Neural cell (in vitro differentiated cells): ENCODE results near the gene CDX1.
A peak's percentile ranks its signal among the peaks of the same experiment; 100 is the strongest.

Experiments
- EZH2 ChIP-seq: fragments of 200-600, 300-800 bp; shearing (Covaris generic), sonication (generic); IDR thresholded peaks from 2 replicates; pipeline ENCODE4 v1.6.1; 2014; ENCODE audit warnings: antibody characterized with exemption, low read length, borderline replicate concordance, mild to moderate bottlenecking; ENCODE audit not compliant: insufficient read depth, poor library complexity, severe bottlenecking
- RAD21 ChIP-seq: fragments of 450-650 bp; conservative IDR thresholded peaks from 2 replicates; pipeline ENCODE4 v1.6.1; 2014; ENCODE audit warnings: antibody characterized with exemption, mild to moderate bottlenecking, moderate library complexity
- REST ChIP-seq: IDR thresholded peaks from 2 replicates; pipeline ENCODE4 v1.6.1; 2012; ENCODE audit warnings: borderline replicate concordance
- TF ChIP-seq, protein P1 (sequence below): fragments of 450-650 bp; IDR thresholded peaks from 2 replicates; pipeline ENCODE4 v1.5.1; 2014; ENCODE audit warnings: antibody characterized with exemption, mild to moderate bottlenecking, moderate library complexity; ENCODE audit not compliant: poor library complexity, severe bottlenecking

DNA sequence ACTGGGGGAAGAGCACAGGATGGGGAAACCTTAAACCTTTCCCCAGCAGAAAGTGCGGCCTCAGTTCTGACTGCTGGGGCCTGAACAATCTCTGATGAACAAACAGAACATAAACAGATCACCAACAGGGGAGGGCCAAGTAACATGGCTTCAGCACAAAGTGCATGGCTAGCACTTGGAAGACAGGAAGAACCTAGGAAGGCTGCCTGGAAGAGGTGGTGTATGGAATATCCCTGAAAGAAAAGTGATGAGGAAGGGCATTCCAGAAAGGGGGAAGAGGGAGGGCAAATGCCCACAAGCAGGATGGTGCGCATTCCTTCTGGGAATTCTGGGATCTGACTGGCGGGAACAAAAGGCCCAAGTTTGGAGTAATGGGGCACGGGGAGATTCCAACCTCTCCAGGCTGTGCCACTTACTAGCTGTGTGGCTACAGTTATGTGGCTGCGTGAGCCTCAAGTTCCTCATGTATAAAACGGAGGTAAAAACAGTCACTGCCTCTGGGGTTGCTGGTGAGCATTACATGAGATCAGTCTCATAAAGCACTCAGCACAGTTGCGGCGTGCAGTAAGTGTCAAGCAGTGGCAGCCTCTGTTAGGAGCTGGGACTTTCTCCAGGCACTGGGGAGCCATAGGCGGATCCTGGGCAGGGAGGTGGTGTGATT lies 12.5 kb upstream of the CDX1 start:
- TF ChIP-seq, protein P1, sequence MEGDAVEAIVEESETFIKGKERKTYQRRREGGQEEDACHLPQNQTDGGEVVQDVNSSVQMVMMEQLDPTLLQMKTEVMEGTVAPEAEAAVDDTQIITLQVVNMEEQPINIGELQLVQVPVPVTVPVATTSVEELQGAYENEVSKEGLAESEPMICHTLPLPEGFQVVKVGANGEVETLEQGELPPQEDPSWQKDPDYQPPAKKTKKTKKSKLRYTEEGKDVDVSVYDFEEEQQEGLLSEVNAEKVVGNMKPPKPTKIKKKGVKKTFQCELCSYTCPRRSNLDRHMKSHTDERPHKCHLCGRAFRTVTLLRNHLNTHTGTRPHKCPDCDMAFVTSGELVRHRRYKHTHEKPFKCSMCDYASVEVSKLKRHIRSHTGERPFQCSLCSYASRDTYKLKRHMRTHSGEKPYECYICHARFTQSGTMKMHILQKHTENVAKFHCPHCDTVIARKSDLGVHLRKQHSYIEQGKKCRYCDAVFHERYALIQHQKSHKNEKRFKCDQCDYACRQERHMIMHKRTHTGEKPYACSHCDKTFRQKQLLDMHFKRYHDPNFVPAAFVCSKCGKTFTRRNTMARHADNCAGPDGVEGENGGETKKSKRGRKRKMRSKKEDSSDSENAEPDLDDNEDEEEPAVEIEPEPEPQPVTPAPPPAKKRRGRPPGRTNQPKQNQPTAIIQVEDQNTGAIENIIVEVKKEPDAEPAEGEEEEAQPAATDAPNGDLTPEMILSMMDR = peak; percentile 13
- TF ChIP-seq EZH2 (no peak), REST (no peak), RAD21 (no peak)
